NT2/D1 (cell line): ENCODE results near the gene VAV2.
A peak's percentile ranks its signal among the peaks of the same experiment; 100 is the strongest.

Experiments
- DNase-seq: peaks from one replicate; pipeline ENCODE4 v3.0.0-alpha.2; 2011; ENCODE audit warnings: low read depth, low spot score
- H3K27me3 ChIP-seq: 2 replicates; pipeline ENCODE4 v1.6.0; 2011; ENCODE audit warnings: mild to moderate bottlenecking; ENCODE audit not compliant: insufficient read length, insufficient read depth
- H3K36me3 ChIP-seq: 2 replicates; pipeline ENCODE4 v1.6.1; 2011; ENCODE audit warnings: mild to moderate bottlenecking, low read length, mixed read lengths; ENCODE audit not compliant: insufficient read depth, insufficient read length
- H3K4me1 ChIP-seq: 2 replicates; pipeline ENCODE4 v1.5.1; 2011; ENCODE audit not compliant: insufficient read depth, insufficient read length
- H3K4me3 ChIP-seq: 2 replicates; pipeline ENCODE4 v1.5.1; 2011; ENCODE audit warnings: low read depth; ENCODE audit not compliant: insufficient read length
- H3K9ac ChIP-seq: 2 replicates; pipeline ENCODE4 v1.6.0; 2011; ENCODE audit warnings: low read depth; ENCODE audit not compliant: insufficient read length
- H3K9me3 ChIP-seq: 2 replicates; pipeline ENCODE4 v1.5.1; 2011; ENCODE audit warnings: mild to moderate bottlenecking, low read length; ENCODE audit not compliant: insufficient read depth
- SUZ12 ChIP-seq: IDR thresholded peaks from 2 replicates; pipeline ENCODE4 v1.6.1; 2011; ENCODE audit not compliant: insufficient read length, insufficient read depth; ENCODE audit errors: extremely low read depth
- YY1 ChIP-seq: IDR thresholded peaks from 2 replicates; pipeline ENCODE4 v1.6.1; 2011; ENCODE audit not compliant: insufficient read length, insufficient read depth
- ZNF274 ChIP-seq: IDR thresholded peaks from 2 replicates; pipeline ENCODE4 v1.6.1; 2011; ENCODE audit warnings: mild to moderate bottlenecking, low read depth, low read length

The VAV2 gene

DNA sequence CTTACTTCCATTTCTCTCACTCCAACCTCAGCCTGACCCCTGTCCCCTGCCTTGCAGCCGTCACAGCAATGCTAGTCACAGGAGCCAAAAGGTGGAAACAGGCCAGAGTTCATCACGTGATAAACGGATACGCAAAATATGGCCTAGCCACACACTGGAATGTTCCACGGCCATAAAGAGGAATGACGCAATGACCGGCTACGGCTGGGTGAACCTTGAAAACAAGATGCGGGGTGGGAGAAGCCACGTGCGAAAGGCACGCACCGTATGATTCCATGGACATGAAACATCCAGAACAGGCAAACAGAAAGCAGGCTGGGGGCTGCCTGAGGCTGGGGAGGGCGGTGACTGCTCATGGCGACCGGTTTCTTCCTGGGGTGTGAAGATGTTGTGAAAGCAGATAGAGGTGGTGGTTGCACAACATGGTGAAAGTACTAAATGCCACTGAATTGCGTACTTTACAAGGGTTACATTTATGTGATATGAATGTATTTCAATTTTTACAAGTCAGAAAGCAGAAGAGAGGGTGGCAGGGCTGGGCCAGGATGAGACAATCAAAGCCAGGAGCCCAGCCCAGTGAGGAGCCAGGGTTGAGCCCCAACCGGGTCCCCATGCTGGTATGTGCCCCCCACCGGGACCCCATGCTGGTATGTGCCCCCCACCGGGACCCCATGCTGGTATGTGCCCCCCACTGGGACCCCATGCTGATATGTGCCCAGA lies 136.2 kb downstream of the VAV2 start:
- no peaks in the 10 kb centered on the region for H3K27me3 ChIP-seq
- no peak overlapping the region for H3K4me3 ChIP-seq
- DNase-seq = no peak
- H3K9me3 ChIP-seq = no peaks in the 10 kb centered on the region
- peaks cover 33% of the 10 kb centered on the region for H3K36me3 ChIP-seq
- no peak overlapping the region for H3K9ac ChIP-seq
- no peaks in the 10 kb centered on the region for H3K4me1 ChIP-seq
- no peak for TF ChIP-seq SUZ12
- no peak for TF ChIP-seq YY1
- TF ChIP-seq ZNF274 = no peak

DNA sequence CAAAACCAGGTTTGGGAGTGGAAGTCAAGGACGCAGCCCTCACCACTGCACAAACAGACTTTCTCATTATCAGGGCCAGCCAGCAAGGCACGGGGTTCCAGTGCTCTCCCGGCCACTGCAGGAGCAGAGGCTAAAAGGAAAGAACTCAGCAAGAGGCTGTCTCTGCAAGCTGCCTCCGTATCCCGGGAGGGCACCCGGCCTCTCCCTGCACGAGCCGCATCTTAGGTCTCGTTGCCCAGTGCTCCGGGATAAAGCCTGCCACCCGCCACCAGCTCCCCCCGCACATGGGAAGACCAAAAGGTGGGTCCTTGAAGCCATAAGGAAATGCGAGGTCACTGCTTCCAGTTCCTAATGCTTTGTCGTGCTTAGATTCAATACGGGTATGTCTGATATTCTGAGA lies 136.8 kb downstream of the VAV2 start:
- Histone ChIP-seq H3K4me3 (no peak overlapping the region), H3K4me1 (no peaks in the 10 kb centered on the region)

DNA sequence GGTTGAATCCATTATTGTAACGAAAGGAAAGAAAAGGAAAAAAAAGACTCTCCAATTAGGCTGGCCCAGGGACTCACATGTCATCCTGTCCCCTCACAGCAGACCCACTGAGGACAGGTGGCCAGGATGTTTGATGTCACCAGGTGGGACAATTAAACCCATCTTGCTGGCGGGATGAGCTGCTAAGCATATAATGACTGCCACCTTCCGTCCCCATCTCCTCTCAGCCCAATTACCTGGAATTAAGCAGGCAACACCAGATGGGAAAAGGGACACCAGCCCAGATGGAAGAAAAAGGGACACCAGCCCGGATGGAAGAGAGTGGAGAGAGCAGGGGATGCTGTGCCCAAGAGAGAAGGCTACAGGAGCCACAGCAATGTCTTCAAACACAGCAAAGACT lies 137.4 kb downstream of the VAV2 start:
- Histone ChIP-seq H3K4me1 (peaks cover 4% of the 10 kb centered on the region), H3K9me3 (no peaks in the 10 kb centered on the region), H3K9ac (no peak overlapping the region), H3K4me3 (no peak overlapping the region), H3K27me3 (no peaks in the 10 kb centered on the region), H3K36me3 (peaks cover 26% of the 10 kb centered on the region)
- DNase-seq = no peak
- TF ChIP-seq YY1 (no peak), ZNF274 (no peak), SUZ12 (no peak)

More for the DNA sequence above, 136.8 kb downstream of the VAV2 start:
- no peak for TF ChIP-seq SUZ12
- no peak for TF ChIP-seq YY1
- TF ChIP-seq ZNF274 = no peak
- Histone ChIP-seq H3K27me3 (no peaks in the 10 kb centered on the region), H3K9me3 (no peaks in the 10 kb centered on the region), H3K9ac (no peak overlapping the region), H3K36me3 (peaks cover 27% of the 10 kb centered on the region)
- no peak for DNase-seq

DNA sequence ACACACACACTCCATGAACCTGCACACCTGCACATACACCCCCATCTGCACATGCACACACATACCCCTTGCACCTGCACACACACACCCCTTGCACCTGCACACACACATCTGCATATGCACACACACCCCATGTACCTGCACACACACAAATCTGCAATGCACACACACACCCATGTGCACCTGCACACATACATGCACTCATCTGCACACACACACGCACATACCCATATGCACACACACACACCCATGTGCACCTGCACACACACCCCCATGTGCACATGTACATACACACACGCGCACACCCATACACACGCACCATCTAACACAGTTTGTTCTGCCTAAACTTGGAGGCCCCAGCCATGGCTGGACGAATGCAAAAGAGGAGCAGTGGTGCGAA lies 138.1 kb downstream of the VAV2 start:
- no peak for DNase-seq
- Histone ChIP-seq H3K9ac (no peak overlapping the region), H3K36me3 (peaks cover 28% of the 10 kb centered on the region)

DNA sequence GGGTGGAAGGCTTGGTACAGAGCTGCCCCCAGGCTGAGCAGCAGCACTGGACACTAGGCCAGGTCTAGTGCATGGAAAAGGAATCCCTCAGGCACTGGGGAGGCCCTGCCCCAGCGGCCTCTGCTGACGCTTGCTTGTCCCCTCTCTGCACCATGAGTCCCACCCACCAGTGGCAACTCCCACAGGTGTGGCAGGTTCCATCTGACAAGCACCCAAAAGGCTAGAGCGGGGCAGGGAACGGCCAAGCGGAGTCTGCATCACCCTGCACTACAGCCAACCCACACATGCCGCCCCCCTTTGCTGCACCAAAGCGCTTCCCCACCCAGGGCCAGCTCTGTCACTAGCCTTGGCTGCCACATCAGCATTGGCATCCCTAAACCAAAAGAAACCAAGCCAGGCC lies 138.8 kb downstream of the VAV2 start:
- Histone ChIP-seq H3K36me3 (peaks cover 31% of the 10 kb centered on the region), H3K4me3 (no peak overlapping the region), H3K9me3 (no peaks in the 10 kb centered on the region), H3K27me3 (no peaks in the 10 kb centered on the region), H3K4me1 (peaks cover 11% of the 10 kb centered on the region), H3K9ac (no peak overlapping the region)
- no peak for DNase-seq
- TF ChIP-seq YY1 (no peak), ZNF274 (no peak), SUZ12 (no peak)

More for the DNA sequence above, 138.1 kb downstream of the VAV2 start:
- Histone ChIP-seq H3K9me3 (no peaks in the 10 kb centered on the region), H3K4me3 (no peak overlapping the region), H3K27me3 (no peaks in the 10 kb centered on the region), H3K4me1 (peaks cover 10% of the 10 kb centered on the region)
- TF ChIP-seq SUZ12 = no peak
- no peak for TF ChIP-seq YY1

DNA sequence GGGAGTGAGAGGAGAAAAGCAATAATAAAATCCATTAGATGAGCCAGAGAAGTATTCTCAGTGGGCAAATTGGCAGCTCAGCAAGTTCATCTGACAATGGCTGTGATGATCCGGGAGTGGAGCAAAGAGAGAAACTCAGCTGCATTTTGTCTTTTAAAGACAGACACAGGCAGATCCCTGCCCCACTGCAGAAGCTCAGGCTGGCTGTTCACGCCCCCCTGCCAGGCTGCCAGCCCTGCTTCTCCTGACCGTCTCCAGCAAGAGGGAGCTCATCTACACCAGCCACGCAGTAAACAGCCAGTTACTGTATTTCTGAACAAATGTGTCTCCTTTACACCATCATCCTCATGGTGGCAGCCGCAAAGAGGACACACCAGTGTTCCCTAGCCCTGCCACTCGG lies 139.7 kb downstream of the VAV2 start:
- Histone ChIP-seq H3K9ac (peak overlapping the region; percentile 14), H3K4me1 (peaks cover 11% of the 10 kb centered on the region), H3K9me3 (no peaks in the 10 kb centered on the region), H3K4me3 (no peak overlapping the region), H3K36me3 (peaks cover 29% of the 10 kb centered on the region), H3K27me3 (no peaks in the 10 kb centered on the region)
- TF ChIP-seq ZNF274 (no peak), SUZ12 (no peak), YY1 (no peak)
- DNase-seq = no peak

DNA sequence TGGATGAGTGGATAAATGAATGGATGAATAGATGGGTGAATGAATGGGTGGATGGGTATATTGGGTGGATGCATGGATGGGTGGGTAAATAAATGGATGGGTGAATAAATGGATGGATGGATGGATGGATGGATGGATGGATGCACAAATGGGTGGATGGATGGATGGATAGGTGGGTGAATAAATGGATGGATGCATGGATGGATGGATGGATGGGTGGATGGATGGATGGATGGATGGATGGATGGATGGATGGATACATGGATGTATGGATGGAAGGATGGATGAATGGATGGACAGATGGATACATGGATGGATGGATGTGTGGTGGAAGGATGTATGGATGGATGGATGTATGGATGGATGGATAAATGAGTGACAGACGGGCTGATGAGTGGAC lies 140.4 kb downstream of the VAV2 start:
- Histone ChIP-seq H3K36me3 (peaks cover 31% of the 10 kb centered on the region), H3K9ac (no peak overlapping the region), H3K4me1 (peaks cover 11% of the 10 kb centered on the region), H3K9me3 (no peaks in the 10 kb centered on the region), H3K27me3 (no peaks in the 10 kb centered on the region), H3K4me3 (no peak overlapping the region)
- TF ChIP-seq YY1 (no peak), SUZ12 (no peak), ZNF274 (no peak)
- no peak for DNase-seq
